Activated CD4-positive, alpha-beta T cell treated with anti-CD3 and anti-CD28 coated beads, Interleukin-2, amount 10 ng/mL, durations not matched to agents 24 days and 14 days (primary cell): ENCODE data around the gene OTOP2. TPM values are rescaled to one million over a fixed set of nuclear protein-coding genes. Genes with fewer than 3 reads are reported as not detected.

ENCODE experiments used
- DNase-seq: peaks from one replicate; pipeline ENCODE4 v3.0.0; 2022
- H3K27ac Mint-ChIP-seq: one replicate; pipeline ENCODE4 v1.8.0; 2022; ENCODE audit warnings: mild to moderate bottlenecking, mixed read lengths
- H3K27me3 Mint-ChIP-seq: one replicate; pipeline ENCODE4 v1.8.0; 2022; ENCODE audit warnings: mixed read lengths
- H3K36me3 Mint-ChIP-seq: one replicate; pipeline ENCODE4 v1.8.0; 2022; ENCODE audit warnings: low read depth, mild to moderate bottlenecking, mixed read lengths
- H3K4me1 Mint-ChIP-seq: one replicate; pipeline ENCODE4 v1.8.0; 2021; ENCODE audit warnings: mixed read lengths
- H3K4me3 Mint-ChIP-seq: one replicate; pipeline ENCODE4 v1.8.0; 2022; ENCODE audit warnings: mild to moderate bottlenecking, moderate library complexity, mixed read lengths
- H3K9me3 Mint-ChIP-seq: one replicate; pipeline ENCODE4 v1.8.0; 2021; ENCODE audit warnings: mixed read lengths
- intact Hi-C: fragments of 100-400 bp; cut with micrococcal nuclease; formaldehyde crosslinking; loops from one replicate; pipeline ENCODE4 v1.15.1; 2023
- total RNA-seq: library from RNA; stranded (reverse); gene quantifications from 2 replicates; pipeline ENCODE4 v1.2.3, GENCODE V29; 2022

Gene OTOP2
- total RNA-seq, 1 donor from 2014 or later: not detected

DNA sequence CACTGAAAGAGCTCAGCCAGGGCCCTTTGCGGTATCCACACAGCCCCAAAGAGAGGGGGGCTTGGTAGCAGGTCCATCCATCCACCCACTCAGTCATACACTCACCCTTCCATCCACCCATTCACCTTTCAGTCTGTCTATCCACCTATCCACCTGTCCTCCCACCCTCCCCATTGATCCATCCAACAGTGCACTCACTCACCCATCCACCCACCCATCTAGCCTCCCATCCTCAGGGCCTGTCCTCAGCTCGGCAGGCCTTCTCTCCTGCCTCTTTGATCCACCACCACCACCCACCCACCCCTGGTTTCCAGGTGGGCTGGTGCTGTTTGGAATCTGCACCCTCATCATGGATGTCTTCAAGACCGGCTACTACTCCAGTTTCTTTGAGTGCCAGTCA, 1.2 kb downstream of the OTOP2 start:
- Mint-ChIP-seq H3K27me3 (peaks cover 60% of the 10 kb centered on the region), H3K4me1 (peaks cover 2% of the 10 kb centered on the region), H3K36me3 (no peaks in the 10 kb centered on the region), H3K9me3 (no peaks in the 10 kb centered on the region), H3K4me3 (no peak overlapping the region), H3K27ac (no peak overlapping the region)
- no peak for DNase-seq
- intact Hi-C loops: no loop called here

DNA sequence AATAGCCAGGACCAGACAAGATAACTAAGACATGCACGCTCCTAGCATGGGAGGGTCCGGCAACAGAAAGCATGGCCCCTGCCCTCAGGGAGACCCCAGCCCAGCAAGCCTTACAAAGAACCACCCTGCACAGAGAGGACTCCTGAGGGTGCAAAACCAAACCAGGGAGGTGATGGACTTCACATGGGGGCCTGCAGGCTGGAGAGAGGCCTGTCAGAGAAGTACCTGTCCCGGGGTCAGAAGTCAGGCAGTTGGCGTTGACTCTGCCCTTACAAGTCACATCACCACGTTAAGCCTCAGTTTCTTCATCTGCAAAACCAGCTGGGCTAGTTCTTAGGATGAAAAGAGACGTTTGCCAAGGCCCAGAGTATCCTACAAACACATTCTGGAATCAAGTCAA, 4.7 kb downstream of the OTOP2 start:
- Mint-ChIP-seq H3K27me3 (peaks cover 67% of the 10 kb centered on the region), H3K9me3 (no peaks in the 10 kb centered on the region)
- intact Hi-C loops: no loop called here

GRCh38 chr17:74930535-74931036, 6.5 kb downstream of the OTOP2 start:
- intact Hi-C loops: no loop called here
- peaks cover 3% of the 10 kb centered on the region for H3K4me1 Mint-ChIP-seq
- no peaks in the 10 kb centered on the region for H3K36me3 Mint-ChIP-seq
- no peak overlapping the region for H3K27ac Mint-ChIP-seq
- no peak overlapping the region for H3K4me3 Mint-ChIP-seq
- no peak for DNase-seq
- peaks cover 66% of the 10 kb centered on the region for H3K27me3 Mint-ChIP-seq
- no peaks in the 10 kb centered on the region for H3K9me3 Mint-ChIP-seq

More for the DNA sequence above, 4.7 kb downstream of the OTOP2 start:
- H3K4me3 Mint-ChIP-seq: no peak overlapping the region
- no peak for DNase-seq
- peaks cover 6% of the 10 kb centered on the region for H3K4me1 Mint-ChIP-seq
- no peaks in the 10 kb centered on the region for H3K36me3 Mint-ChIP-seq
- no peak overlapping the region for H3K27ac Mint-ChIP-seq

GRCh38 chr17:74935048-74935447, 11.0 kb downstream of the OTOP2 start:
- intact Hi-C loops: no loop called here
- H3K4me3 Mint-ChIP-seq: no peak overlapping the region
- H3K9me3 Mint-ChIP-seq: no peaks in the 10 kb centered on the region
- peaks cover 5% of the 10 kb centered on the region for H3K4me1 Mint-ChIP-seq
- H3K27ac Mint-ChIP-seq: no peak overlapping the region
- DNase-seq: no peak
- no peaks in the 10 kb centered on the region for H3K36me3 Mint-ChIP-seq
- peaks cover 67% of the 10 kb centered on the region for H3K27me3 Mint-ChIP-seq

- H3K27me3 Mint-ChIP-seq: peaks cover 69% of the 10 kb centered on the region
Measured at GRCh38 chr17:74935585-74936469, 11.8 kb downstream of the OTOP2 start, which contains the start of gene OTOP3. TSS of gene OTOP3 (plus strand) at chr17:74935898. CDS start at chr17:74935922, 24 bp downstream.

GRCh38 chr17:74936470-74936799, 12.4 kb downstream of the OTOP2 start:
- Mint-ChIP-seq H3K27ac (no peak overlapping the region), H3K36me3 (no peaks in the 10 kb centered on the region), H3K4me1 (peaks cover 2% of the 10 kb centered on the region), H3K4me3 (no peak overlapping the region), H3K9me3 (no peaks in the 10 kb centered on the region), H3K27me3 (peaks cover 63% of the 10 kb centered on the region)
- DNase-seq: no peak
- intact Hi-C loops: no loop called here

More at GRCh38 chr17:74935585-74936469, 11.8 kb downstream of the OTOP2 start, which contains the start of gene OTOP3:
- Mint-ChIP-seq H3K36me3 (no peaks in the 10 kb centered on the region), H3K4me1 (peaks cover 5% of the 10 kb centered on the region), H3K9me3 (no peaks in the 10 kb centered on the region), H3K4me3 (no peak within 1 kb of the TSS), H3K27ac (no peak within 1 kb of the TSS)
- DNase-seq: no peak
- intact Hi-C loops: no loop called here

- H3K36me3 Mint-ChIP-seq: no peaks in the 10 kb centered on the region
- no peak overlapping the region for H3K27ac Mint-ChIP-seq
- H3K27me3 Mint-ChIP-seq: peaks cover 55% of the 10 kb centered on the region
- H3K4me1 Mint-ChIP-seq: peaks cover 2% of the 10 kb centered on the region
- no peak overlapping the region for H3K4me3 Mint-ChIP-seq
- H3K9me3 Mint-ChIP-seq: no peaks in the 10 kb centered on the region
- intact Hi-C loops: no loop called here
- no peak for DNase-seq
Measured at GRCh38 chr17:74937064-74938051, 13.3 kb downstream of the OTOP2 start.

DNA sequence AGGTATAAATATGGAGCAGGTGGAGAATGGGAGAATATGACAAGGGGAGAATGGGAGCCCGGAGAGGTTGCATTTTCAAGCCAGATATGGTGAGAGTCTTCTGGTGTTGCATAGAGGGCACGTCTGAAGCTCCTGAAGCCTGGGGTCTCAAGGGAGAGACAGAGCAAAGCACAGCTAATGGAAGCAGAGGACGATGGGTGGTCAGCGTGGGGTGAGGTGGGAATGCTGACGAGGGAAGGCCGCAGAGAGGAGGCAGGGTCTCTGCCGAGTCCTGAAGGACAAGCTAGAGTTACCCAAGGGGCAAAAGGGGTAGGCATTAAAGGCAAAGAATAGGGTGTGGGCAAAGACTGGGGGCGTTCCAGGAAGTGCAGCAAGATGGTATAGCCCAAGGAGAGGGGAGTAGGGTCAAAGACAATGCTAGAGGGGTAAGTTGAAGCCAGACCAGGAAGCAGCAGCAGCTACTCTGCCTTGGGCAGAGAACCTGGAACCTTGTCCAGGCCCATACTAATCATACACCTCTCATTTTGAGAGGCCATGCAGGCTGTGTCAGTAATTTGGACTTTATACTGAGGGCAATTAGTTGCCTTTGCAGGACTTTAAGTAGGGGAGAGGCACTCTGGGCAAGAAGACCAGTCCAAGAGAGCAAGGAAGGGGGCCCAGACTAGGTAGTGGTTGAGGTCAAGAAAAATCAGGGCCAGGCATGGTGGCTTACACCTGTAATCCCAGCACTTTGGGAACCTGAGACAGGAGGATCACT, 14.3 kb downstream of the OTOP2 start:
- H3K4me3 Mint-ChIP-seq: no peak overlapping the region
- no peak for DNase-seq
- H3K9me3 Mint-ChIP-seq: no peaks in the 10 kb centered on the region
- H3K27ac Mint-ChIP-seq: no peak overlapping the region
- peaks cover 46% of the 10 kb centered on the region for H3K27me3 Mint-ChIP-seq
- intact Hi-C loops: no loop called here
- peaks cover 2% of the 10 kb centered on the region for H3K4me1 Mint-ChIP-seq
- H3K36me3 Mint-ChIP-seq: no peaks in the 10 kb centered on the region

- no peak for DNase-seq
- Mint-ChIP-seq H3K36me3 (no peaks in the 10 kb centered on the region), H3K27me3 (peaks cover 37% of the 10 kb centered on the region), H3K4me1 (peaks cover 2% of the 10 kb centered on the region), H3K27ac (no peak overlapping the region), H3K9me3 (no peaks in the 10 kb centered on the region), H3K4me3 (no peak overlapping the region)
- intact Hi-C loops: no loop called here
Measured at GRCh38 chr17:74939534-74939933, 15.5 kb downstream of the OTOP2 start.

- H3K27ac Mint-ChIP-seq: no peak overlapping the region
- no peak overlapping the region for H3K4me3 Mint-ChIP-seq
- intact Hi-C loops: no loop called here
- no peak for DNase-seq
- no peaks in the 10 kb centered on the region for H3K36me3 Mint-ChIP-seq
- H3K4me1 Mint-ChIP-seq: peaks cover 2% of the 10 kb centered on the region
- H3K9me3 Mint-ChIP-seq: no peaks in the 10 kb centered on the region
- peaks cover 37% of the 10 kb centered on the region for H3K27me3 Mint-ChIP-seq
Measured at GRCh38 chr17:74941128-74941725, 17.2 kb downstream of the OTOP2 start.

- H3K36me3 Mint-ChIP-seq: no peaks in the 10 kb centered on the region
- H3K27me3 Mint-ChIP-seq: peaks cover 18% of the 10 kb centered on the region
- no peak overlapping the region for H3K4me3 Mint-ChIP-seq
- DNase-seq: no peak
- peaks cover 2% of the 10 kb centered on the region for H3K4me1 Mint-ChIP-seq
- H3K27ac Mint-ChIP-seq: no peak overlapping the region
- intact Hi-C loops: no loop called here
- no peaks in the 10 kb centered on the region for H3K9me3 Mint-ChIP-seq
Measured at GRCh38 chr17:74943808-74944522, 19.9 kb downstream of the OTOP2 start.

- H3K36me3 Mint-ChIP-seq: no peaks in the 10 kb centered on the region
- no peak overlapping the region for H3K4me3 Mint-ChIP-seq
- H3K27me3 Mint-ChIP-seq: peaks cover 13% of the 10 kb centered on the region
- no peaks in the 10 kb centered on the region for H3K9me3 Mint-ChIP-seq
- H3K27ac Mint-ChIP-seq: no peak overlapping the region
- H3K4me1 Mint-ChIP-seq: no peaks in the 10 kb centered on the region
- no peak for DNase-seq
- intact Hi-C loops: no loop called here
Measured at GRCh38 chr17:74945543-74945942, 21.5 kb downstream of the OTOP2 start.
